Tibial nerve (tissue), 4 donors: ENCODE results near the gene CADPS2.

Experiments
- EP300 ChIP-seq, 2 donors: sonication (generic); formaldehyde crosslinking; IDR thresholded peaks; one replicate each; pipeline ENCODE4 v1.6.1; 2017; ENCODE audit warnings: antibody characterized with exemption in 2 of 2, mild to moderate bottlenecking in 1 of 2
- POLR2A ChIP-seq, 2 donors: fragments of 450-650 bp; IDR thresholded peaks; one replicate each; pipeline ENCODE4 v1.6.1; 2017; ENCODE audit warnings: antibody characterized with exemption in 2 of 2, mild to moderate bottlenecking in 2 of 2, moderate library complexity in 2 of 2
- TF ChIP-seq, protein P1 (sequence below), 5 experiments: fragments of 200-600 bp in 3 of 5; fragments of 450-650 bp in 2 of 5; sonication (generic) in 3 of 5; IDR thresholded peaks; one replicate each; pipeline ENCODE4 v1.5.1; 2016 to 2019; ENCODE audit warnings: antibody characterized with exemption in 5 of 5, mild to moderate bottlenecking in 3 of 5, moderate library complexity in 2 of 5

DNA sequence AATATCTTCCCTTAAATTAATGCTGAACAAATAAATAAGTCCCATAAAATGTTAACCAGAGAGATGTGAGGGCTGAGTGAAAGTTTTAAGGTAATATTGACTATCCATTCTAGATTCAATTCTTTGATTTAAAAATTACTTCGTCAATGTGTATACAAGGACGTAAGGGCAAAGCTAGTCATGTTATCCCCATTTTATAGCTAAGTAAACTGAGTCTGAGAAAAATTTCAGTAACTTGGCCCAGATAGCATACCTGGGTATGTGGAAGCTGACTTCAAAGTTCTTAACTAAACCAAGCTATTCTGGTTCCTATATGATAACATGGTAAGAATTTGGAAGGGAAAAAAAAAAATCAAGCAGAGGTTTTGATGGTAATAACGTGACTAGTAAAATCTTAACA lies 72.4 kb downstream of the CADPS2 start:
- TF ChIP-seq, protein P1, sequence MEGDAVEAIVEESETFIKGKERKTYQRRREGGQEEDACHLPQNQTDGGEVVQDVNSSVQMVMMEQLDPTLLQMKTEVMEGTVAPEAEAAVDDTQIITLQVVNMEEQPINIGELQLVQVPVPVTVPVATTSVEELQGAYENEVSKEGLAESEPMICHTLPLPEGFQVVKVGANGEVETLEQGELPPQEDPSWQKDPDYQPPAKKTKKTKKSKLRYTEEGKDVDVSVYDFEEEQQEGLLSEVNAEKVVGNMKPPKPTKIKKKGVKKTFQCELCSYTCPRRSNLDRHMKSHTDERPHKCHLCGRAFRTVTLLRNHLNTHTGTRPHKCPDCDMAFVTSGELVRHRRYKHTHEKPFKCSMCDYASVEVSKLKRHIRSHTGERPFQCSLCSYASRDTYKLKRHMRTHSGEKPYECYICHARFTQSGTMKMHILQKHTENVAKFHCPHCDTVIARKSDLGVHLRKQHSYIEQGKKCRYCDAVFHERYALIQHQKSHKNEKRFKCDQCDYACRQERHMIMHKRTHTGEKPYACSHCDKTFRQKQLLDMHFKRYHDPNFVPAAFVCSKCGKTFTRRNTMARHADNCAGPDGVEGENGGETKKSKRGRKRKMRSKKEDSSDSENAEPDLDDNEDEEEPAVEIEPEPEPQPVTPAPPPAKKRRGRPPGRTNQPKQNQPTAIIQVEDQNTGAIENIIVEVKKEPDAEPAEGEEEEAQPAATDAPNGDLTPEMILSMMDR (IDR thresholded peaks at IDR 0.05): no peak
- TF ChIP-seq POLR2A (IDR thresholded peaks at IDR 0.05) (no peak), EP300 (IDR thresholded peaks at IDR 0.05) (no peak)
